GM18519 (cell line): ENCODE data around the gene MYOG.

Experiments
- ATAC-seq: cut with Tn5 transposase; IDR thresholded peaks from one replicate; pipeline ENCODE4 v1.9.1; 2021; ENCODE audit warnings: mild to moderate bottlenecking, moderate library complexity; ENCODE audit not compliant: unreplicated experiment, low FRiP score

MYOG gene

DNA sequence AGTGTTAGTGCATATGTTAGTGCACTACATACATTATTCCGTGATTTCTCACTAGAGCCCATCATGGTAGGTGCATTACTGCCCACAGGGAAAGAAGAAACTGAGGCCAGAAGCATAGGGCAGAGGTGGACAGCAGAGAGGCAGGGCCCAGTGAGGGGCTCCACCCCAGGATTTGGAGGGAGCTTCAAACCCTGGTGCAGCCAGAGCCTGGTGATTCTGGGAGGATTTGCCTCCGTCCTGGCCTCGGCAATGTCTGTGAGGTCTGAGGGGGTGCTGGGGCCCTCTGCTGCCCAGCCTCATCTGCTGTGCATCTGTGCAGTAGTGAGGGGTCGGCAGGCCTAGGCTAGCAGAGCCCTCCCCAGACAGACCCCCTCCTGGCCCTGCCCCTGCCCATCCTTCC is 36.7 kb downstream of the MYOG start:
- no peak for ATAC-seq

DNA sequence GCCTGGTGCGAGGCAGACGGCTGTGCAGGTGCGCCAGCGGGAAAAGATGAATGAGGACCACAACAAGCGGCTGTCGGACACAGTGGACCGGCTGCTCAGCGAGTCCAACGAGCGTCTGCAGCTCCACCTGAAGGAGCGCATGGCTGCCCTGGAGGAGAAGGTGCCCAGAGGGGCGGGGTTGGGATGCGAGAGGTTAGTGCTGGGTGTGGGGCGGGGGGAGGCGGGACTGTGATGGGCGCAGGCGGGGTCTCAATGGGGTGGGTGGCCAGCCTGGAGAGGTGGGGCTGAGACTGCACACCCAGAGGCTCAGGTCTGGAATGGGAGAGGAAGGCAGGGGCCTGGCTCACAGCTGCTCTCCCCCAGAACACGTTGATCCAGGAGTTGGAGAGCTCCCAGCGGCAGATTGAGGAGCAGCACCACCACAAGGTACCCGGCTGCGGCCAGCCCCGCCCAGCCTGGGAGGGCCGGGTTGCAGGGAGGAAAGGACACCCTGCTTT is 37.2 kb downstream of the MYOG start:
- ATAC-seq: no peak

DNA sequence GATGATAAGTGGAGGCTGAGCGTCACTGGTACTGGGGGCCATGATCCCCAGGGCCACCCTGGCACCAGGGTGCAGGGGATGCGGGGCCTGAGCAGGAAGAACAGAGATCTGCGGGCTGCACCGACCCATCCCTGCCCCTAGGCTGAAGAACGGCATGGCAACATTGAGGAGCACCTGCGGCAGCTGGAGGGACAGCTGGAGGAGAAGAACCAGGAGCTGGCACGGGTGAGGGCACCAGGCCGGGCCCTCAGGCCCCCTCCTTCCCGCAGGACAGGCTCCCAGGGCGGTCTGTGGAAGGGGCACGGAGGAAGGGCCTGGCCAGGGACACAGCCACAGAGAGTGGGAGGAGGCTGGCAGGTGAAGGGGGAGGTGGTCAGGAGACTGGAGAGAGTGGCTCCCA is 37.7 kb downstream of the MYOG start:
- no peak for ATAC-seq

DNA sequence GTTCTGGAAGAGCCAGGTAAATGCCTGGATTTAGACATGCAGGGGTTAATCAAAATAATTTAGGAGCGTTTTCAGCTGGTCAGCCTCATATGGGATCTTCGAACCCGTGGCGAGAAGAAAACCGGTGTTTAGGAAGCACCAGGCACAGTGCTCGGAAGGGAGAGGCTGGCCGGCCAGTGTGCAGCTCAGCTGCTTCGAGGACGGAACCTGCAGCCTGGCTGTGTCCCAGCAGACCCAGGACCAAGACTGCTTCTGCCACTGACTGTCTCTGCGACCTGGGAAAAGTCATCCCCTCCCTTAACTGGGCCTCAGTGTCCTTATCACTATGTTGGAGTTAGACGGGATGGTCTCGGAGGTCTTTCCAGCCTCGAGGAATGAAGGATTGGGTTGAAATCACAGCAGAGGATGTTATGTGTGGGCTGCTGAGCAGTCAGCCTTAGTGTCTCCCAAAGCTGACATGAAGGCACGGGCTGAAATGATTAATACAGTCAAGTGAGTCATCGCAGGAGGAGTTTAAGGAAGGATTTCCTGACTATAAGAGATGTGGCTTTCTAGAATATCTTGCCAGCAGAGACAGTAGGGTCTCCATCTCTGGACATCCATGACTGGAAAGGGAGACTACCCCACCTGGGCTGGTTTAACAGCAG is 38.7 kb downstream of the MYOG start:
- ATAC-seq: no peak

DNA sequence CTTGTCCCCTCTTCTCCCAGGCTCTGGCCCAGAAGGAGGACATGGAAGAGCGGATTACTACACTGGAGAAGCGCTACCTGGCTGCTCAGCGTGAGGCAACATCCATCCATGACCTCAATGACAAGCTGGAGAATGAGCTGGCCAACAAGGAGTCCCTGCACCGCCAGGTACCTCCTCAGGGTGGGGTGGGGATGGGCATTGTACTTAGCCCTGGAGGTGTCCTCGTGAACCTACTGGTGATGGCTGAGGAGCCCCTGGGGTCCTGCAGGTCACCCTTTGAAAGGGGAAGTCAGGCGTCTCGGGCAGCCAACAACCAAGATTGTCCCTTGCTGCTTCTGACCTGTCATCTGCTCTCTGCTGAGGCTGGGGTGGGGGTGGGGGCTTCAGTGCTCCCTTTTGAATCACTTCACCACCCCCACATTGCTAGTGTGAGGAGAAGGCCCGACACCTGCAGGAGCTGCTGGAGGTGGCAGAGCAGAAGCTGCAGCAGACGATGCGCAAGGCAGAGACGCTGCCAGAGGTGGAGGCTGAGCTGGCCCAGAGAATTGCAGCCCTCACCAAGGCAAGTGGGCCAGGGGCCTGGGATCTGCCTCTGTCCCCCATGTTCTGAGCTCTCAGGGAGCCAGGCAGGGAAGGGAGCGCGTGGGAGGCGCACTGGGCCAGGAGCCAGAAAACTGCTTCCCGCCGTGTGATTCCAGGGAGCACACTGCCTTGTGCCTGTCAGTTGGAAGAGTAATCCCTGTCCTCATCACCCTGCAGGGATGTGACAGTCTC is 39.8 kb downstream of the MYOG start:
- no peak for ATAC-seq

DNA sequence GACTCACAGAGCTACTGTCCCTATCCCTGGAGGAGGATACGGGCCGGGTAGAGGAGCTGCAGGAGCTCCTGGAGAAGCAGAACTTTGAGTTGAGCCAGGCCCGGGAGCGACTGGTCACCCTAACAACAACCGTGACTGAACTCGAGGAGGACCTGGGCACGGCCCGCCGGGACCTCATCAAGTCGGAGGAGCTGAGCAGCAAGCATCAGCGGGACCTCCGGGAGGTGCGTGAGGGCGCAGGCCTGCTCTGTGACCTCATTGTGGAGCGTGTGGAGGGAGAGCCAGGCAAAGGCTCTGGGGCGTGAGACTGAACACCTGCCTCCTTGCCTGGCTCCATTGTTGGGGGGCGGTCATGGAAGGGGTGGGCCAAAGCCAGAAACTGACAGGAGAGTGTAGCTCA is 40.5 kb downstream of the MYOG start:
- no peak for ATAC-seq

DNA sequence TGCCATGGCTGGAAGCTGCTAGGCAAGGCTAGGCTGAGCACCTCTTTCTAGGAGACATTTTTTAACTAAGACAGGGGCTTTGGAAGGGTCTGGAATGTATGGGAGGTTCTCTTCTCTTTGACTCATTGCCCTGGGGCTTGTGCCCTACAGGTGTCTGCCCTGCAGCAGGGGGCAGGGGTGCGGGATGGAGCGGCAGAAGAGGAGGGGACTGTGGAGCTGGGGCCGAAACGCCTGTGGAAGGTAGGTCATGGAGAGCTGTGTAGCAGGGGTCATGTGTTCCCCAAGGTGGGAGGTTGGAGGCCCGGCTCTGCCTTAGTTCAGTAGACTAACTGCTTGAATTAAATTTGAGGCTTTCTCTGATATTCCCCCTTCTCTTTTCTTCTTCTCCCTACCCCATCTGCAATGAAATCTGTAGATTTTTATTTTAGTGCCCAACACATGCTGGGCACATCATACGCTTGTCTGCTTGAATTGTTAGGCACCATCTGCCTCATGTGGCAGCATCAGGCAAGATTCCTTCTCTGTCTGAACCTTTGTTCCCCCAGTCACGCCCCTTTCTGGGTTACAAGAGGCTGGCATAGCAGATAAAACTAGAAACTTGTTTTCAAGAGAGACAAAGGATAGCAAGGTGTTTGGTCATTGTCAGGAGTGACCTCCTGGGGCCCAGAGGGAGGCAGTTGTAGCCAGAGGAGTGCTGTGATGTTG is 41.1 kb downstream of the MYOG start:
- ATAC-seq: no peak

DNA sequence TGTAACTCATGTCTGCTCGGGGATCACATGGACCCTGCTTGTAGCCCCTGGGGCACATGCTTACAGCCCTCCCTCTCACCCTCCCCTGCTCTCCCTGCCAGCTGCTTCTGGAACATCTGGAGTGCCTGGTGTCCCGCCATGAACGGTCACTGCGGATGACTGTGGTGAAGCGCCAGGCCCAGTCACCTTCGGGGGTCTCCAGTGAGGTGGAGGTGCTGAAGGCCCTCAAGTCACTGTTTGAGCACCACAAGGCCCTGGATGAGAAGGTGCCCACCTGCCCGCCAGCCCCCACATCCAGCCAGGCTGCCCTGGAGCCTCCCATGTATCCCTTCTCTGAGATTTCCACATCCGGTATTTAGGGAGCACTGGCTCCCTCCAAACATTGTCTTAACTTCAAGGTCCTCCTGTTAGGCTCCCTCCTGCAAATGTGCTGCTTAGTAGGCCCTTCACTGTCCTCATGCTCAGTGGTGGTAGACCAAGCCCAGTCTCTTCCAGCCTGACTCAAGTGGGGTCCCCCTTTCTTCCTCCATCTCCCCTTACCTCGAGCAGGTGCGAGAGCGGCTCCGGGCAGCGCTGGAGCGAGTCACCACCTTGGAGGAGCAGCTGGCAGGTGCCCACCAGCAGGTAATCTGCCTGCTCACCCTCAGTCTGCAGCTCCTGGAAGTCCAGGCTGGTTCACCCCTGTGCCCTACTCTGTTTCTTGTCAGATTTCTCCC is 41.8 kb downstream of the MYOG start:
- ATAC-seq: no peak

DNA sequence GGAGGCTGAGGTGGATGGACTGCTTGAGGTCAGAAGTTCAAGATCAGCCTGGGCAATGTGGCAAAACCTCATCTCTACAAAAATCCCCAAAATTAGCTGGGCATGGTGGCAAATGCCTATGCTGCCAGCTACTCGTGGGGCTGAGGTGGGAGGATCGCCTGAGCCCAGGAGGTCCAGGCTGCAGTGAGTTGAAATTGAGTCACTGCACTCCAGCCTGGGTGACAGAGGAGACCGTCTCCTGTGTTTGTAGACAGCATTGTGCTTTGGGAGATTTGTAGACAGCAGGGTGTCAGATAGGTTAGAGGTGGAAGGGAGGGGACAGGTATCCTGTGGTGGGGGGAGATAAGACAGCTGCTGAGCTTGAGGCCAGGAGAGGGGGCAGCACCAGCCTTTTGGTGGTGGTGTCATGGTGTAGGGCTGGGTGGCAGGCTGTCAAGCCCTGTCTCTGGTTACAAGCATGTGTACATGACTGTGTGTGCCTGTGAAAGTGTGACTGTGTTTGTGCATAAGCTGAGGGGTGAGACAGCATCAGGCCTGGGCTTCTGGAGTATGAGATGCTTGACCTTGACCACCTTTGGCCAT is 44.4 kb downstream of the MYOG start:
- ATAC-seq: no peak

DNA sequence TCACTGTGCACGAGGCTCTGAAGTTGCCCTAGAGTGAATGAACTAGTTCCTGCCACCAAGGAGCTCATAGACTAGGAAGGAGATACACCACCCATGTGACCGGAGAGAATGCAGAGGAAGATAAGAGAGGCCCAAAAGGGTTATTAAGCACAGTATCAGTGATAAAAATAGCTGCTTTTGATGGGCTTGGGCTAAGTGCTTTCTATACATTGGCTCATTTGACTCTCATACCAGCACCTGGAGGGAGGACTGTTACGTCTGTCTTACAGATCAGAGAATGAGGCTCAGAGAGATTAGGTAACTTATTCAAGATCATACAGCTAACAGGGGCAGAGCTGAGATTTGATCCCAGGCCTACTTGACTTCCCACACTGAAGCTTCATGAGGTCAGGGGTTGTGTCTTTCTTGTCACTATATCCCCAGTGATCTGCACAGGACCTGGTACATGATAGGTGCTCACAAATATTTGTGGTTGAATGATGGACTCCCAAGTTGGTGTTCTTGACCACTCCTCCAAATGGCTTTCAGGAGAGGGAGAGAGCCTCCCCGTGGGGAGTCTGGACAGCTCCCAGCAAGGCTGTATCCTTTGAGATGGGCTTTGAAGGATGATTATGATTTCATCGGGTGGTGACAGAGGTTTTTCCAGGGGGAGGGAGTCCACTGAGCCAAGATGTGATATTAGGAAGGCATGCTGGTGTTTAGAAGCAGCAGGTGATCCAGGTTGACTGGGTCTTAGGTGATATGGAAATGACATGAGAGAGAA is 45.1 kb downstream of the MYOG start:
- no peak for ATAC-seq

DNA sequence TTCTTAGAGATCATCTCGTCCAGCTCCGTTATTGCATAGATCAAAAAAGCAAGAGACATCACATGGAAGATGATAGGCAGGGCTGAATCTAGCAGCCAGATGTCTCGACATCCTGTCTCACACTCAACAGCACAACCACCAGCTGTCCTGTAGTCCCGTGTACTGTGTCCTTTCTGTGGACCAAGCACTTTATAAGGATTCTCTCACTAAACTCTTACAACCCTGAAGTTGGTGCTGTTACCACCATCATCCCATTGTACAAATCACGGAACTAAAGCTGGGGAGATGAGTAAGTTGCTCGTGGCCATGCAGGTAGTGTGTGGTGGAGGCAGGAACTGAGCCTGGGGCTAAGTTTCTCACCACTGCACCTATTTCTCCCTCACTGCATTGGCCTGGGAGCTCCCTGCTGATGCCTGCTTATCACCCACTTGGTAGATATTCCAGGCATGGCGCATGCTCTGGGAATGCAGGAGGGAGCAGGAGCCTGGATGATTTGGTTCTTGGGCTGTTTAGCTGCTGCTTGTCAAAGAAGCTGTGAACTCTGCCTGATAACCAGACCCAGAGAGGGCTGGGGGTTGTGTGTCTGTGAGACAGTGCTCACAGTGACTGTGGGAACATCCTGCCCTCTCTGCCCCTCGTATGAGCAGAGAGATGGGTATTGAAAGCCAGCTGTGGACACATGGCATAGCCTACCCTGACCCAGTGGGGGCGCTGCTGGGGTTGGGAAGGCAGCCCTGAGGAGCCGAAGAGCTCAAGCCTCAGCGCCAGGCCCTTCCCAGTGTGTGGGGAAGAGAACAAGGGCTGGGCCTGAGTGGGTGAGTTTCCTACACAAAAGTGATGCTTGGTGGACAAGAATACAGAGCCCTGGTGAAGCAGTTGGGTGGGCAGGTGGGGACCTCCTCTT is 46.0 kb downstream of the MYOG start:
- no peak for ATAC-seq

DNA sequence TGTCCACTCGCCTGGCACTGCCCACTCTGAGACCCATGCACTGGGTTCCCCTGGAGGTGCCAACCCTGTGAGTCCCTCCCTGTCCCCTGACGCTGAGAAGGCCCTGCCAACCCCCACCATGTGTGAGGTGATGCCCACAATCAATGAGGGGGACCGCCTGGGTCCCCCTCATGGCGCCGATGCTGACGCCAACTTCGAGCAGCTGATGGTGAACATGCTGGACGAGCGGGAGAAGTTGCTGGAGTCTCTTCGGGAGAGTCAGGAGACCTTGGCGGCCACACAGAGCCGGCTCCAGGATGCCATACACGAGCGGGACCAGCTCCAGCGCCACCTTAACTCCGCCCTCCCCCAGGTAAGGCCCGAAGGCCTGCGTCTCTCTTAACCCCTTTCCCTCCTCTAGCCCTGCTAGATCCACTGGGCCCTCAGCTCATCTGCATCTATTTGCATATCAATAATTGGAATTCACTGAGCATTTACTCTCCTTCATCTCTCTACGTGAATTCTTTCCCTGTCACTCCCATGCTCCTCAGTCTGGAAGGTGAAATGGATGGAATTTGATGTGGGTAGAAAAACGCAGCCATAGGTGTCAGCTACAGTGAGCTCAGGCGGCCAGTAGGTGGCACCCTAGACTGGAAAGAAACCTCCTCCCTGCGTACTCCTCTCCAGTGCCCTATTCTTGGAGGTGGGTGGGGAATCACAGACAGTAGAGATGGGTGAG is 46.8 kb downstream of the MYOG start:
- ATAC-seq: no peak

DNA sequence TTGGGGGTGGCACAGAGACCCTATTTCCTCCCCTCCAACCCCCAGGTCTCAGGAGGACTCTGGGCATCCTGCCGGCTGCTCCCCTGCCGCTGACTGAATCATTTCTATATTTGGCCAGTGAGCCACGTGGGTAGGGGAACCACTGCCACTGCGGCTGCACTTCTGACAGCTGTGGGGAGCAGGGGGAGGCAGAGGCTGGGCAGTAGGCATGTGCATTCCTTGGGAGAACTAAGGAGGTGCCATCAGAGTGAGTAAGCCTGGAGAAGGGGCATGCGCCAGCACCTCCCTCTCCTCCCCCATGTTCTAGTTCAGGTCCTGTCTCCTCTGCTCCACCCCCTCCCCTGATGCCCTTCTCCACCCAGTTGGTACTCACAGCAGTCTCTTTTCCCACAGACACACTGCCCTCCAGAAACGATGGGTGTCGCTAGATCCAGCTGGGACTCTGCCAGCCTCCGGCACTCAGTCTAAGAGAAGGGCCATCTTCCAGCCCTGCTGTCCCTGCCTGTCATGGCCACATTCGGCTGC is 47.5 kb downstream of the MYOG start:
- ATAC-seq: no peak

DNA sequence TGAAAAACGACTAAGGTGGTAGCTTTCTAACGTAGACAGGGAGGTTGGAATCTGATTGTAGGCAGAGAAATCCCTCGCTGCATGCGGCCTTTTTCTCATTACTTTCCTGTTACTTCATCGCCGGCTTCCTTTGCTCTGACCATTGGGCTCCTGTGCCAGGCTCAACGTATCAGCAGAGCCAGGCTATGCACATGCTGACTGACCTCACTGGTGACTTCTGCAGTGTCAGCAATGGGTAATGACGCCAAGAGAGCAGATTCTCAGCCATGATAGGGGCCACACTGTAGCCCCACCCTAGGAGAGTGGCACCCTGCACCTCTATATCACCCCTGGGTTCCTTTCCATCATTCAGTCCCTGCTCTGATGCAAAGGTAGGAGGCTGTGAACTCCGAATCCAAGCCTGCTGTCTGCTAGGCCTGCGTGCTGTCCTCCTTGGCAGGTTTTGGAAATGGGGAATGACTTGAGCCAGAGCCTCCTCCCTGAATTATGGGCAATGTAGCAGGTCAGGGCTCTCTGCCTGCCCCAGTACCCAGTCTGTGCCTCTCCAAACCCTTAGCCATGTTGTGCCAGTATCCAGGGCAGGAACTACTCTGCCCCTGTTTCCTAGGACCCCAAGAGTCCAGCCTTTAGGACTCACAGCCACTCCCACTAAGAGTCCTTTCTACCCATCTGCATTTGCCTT is 48.2 kb downstream of the MYOG start:
- no peak for ATAC-seq

DNA sequence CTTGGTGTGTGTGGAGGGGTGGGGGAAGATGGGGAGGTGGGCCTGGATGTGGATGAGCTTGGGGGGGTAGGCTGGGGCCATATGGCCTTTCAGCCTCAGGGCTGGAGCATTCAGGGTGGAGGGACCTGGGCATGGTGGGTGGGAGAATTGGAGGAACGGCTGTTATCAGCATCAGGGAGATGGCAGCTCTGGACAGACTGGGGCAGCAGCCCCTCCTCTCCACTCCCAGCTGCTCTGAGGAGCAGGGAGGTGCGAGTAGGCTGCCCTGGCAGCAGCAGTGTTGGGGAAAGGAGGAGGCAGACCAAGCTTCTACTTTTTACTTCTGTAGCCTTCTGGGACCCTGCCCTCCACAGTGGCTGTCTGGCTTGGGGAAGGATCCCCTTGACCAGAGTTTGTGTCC is 49.3 kb downstream of the MYOG start:
- no peak for ATAC-seq

DNA sequence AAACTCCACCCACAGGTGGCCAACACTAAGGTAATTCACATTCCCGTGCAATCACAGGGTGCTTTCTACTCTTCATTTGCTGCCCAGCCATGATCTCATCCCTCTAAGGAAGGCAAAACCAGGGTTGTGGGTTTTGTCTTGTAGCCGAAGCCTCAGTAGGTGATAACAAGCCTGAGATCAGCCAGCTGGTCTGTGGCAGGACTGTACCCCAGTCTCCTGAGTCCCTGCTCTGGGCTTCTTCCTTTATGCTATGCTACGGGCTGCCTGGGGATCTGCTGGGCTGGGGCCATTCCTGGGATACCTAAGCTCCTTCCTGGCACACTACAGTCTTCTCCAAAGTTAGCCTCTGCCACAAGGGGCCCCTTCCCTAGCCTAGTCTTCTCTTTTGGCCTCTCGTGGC is 49.7 kb downstream of the MYOG start:
- ATAC-seq: no peak
